HK-2 (cell line): ENCODE measurements around the gene FOXD3.

Source experiments
- DNase-seq: peaks from one replicate; pipeline ENCODE4 v3.0.0-alpha.2; 2018; ENCODE audit not compliant: unreplicated experiment

FOXD3 gene

DNA sequence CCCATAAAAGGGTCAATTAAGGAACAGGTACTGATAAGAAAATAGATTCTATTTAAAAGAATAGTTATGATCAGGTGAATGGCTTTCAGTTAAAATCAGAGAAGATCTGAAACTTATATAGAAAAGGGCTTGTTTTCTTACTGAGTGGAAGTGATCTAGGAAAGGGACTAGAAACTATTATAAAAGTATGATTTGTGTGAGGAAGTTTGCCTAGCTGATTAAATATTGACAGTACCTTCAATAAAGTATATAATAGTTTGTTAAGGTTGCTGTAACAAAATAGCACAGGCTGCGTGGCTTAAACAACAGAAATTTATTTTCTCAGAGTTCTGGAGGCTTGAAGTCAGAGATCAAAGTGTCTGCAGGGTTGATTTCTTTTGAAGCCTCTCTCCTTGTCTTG is 39.7 kb downstream of the FOXD3 start:
- no peak for DNase-seq

DNA sequence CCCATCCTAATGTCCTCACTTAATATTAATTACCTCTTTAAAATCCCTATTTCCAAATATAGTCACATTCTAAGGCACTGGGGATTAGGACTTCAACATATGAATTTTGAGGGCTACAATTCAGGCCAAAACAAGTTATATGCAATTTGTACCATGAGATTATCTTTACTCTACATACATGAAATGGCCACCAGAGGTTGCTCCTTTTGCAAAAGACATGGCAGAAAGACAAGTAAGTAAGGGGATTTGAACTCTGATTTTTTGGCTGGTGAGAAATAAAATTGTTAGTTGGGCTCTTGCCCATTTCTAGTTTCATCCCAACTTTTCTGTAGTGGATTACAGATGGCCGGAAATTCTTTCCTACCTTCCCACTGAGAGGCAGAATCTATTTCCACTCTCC is 40.2 kb downstream of the FOXD3 start:
- DNase-seq, result no peak

DNA sequence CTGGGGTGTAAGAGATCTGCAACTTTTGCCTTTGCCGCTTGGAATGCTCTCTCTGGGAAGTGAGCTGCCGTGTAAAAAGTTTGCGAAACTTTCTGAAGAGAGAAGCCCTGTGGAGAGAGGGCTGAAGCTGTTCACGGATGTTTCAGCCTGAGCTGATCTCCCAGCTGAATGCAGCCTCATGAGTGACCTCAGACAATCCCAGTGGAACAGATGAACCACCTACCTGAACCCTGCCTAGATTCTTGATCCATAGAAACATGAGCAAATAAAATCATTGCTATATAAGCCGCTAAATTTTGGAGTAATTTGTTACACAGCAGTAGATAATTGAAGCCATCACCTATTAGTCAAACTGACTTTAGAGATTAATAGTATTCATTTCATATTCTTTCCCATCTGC is 40.6 kb downstream of the FOXD3 start:
- DNase-seq, result no peak

DNA sequence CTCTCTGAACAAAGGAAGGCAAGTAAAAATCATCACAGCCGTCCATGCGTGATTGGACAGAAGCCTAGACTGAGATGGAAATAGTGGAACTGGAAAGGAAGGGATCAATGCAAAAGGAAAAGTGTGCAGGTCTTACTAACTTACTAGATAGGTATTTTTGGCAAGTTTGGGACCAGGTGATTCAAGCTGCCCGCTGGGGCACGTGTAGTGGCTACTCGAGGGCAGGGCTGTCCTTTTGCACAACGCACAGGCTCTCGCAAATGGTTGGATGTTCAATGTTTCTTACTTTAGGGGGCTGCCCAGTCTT is 44.5 kb downstream of the FOXD3 start:
- DNase-seq, result no peak

DNA sequence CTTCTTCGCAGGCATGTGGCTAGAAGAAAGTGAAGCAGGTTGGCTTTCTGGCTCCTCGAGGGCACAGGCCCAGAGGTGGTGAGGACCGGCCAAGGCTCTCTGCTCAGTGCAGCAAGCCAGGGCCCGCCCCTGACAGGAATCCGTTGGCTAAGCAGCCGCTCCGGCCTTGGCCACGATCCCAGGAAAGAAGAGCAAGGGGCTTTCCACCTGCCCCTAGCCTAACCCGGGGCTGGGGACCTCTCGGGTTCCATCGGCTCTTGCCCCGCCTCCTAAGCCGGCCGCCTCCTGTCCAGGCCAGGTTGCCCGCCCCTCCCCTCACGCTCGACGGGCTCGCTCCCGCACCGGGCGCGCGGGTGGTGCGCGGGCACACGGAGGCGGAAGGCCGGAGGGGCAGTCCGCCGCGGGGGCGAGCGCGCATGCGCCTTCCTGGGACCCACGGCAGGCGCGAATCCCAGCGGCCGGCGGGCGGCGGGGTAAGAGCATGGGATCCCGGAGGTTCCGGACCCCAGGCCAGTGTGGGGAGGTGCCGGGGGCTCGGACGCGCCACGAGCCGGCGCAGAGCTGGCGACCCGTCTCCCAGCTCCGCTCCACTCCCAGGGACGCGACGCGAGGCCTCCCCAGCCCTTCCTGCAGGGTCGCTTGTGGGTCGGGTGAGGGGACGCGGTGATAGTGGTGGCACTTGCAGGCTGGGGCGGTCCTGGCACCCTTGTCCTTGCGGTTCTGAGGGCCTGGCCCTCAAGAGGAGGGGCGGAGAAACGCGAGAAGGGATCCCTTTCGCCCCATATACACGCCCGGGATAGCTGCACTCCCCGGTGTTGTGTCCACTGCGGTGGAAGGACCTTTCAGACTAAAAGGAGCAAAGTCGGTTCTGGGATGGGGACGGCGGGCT is 45.1 kb downstream of the FOXD3 start, which contains the start of gene ALG6:
Gene ALG6, plus strand, starts transcription at position 413 of the 889 bp plus-strand sequence. CDS start 3,351 bp downstream, outside the sequence.
- DNase-seq, result peak; percentile 97

DNA sequence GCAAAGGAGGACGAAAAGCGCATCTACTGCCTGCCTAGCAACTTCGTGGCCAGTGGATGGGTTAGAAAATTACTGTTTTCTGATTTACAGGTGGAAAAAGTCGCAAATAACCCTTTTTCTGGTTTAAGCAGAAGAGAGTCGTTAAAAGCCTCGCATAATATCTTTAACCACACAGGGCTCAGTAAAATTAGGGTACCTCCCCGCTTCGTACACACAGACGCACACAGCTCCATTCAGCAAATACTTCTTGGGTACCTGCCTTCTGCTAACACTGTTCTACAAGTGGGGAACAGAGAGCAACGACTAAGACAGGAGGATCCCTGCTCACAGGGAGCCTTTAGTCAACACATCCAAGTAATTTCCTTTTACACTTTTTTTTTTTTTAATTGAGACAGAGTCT is 45.8 kb downstream of the FOXD3 start:
- no peak for DNase-seq
